ENCODE results near the gene ATP8A2.

ATP8A2 gene

DNA sequence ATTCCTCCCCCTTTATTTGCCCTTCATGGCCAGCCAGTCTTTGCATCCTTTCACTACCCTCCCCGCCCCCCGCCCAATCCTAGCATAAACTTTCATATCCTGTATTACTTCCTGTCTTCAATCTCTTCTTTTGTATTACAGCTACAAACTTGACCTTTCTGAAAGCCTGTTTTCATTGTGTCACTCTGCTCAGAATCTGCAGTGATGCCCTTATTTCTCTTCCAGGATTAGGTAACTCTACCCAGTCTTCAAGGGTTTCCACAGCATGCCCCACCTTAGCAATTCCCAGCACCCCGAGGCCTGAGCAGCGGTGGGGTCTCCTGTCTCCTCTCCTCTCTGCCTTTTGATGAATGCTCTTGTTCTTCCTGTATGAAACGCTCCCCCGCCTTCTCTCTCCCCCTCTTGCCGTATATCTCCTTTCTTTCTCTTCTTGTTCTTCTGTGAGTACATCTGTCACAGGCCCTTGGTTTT is 534.5 kb downstream of the ATP8A2 start:
- in situ Hi-C loops (cut with HindIII; ENCODE audit: low sequenced_read_pairs), result no loop called here

DNA sequence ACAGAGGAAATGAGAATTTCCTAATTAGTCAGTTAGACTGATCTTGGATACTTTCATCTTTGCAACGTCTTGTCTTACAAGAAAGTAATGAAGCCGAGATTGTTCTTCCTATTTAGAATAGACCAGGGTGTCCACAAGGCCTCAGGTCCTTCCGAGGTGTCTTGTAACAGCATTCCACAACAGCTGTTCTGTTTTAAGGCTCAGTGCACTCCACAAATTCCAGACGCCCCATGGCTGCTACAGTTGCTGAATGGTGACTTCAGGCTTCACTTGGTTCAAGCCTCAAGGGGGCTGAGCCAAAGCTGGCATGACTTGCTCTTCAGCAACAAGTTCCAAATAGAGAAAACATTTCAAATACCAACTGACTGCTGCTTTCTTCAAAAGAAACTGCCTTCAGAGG is 536.6 kb downstream of the ATP8A2 start:
- in situ Hi-C loops (cut with HindIII; ENCODE audit: low sequenced_read_pairs), result no loop called here

DNA sequence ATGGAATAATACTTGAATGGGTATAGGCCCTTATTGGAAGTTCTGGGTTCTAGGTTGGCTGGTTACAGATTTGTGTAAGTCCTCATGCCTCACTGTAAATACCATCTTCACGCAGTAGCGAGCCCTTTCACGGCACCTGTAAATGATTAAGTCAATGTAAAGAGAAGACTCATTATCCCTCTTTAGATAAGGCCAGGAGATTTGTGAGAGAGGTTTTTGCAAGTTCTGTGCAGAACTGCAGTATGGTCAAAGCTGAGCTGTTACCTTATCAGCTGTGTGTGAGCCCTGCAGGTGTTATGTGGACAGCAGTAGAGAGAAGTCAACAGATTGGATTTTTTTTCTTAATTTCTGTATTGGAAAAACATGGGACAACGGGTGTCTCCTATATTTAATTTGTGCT is 538.5 kb downstream of the ATP8A2 start:
- in situ Hi-C loops (cut with HindIII; ENCODE audit: low sequenced_read_pairs), result no loop called here

DNA sequence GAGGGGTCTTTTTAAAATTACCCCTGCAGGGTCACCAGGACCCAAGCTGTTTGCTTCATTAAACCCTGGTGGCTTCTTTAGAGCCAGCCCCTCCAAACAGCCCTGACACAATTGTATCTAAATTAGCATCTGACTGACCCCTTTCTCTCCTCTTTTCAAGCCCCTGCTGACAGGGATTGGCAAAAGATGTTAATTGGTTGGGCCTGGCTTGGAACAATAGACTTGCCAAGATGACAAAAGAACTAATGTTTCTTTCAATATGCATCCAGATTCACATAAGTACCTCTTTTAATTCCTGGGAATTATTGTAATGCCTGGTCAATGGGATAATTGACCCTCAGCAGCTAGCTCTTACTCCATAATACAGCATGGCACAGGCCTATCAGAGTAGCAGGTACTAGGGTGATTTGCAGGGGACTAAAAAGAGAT is 539.2 kb downstream of the ATP8A2 start:
- in situ Hi-C loops (cut with HindIII; ENCODE audit: low sequenced_read_pairs), result no loop called here

DNA sequence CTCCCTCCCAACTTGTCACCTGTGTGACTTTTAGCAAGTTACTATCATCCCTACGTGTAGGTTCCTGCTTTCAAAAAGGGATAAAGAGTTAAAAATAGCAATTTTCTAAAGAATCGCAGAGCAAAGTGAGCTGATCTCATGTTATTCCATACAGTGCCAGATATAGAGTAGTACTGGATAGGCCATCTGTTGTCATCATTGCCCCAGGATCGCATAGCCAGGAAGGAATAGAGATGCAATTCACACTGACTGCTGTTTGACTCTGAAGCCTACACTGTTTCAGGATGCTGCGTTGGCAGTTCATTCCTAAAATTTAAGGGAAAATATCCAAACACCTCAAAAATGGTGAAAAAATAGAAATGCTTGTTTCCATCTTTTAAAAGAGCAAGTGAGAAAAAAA is 541.2 kb downstream of the ATP8A2 start:
- in situ Hi-C loops (cut with HindIII; ENCODE audit: low sequenced_read_pairs), result no loop called here

DNA sequence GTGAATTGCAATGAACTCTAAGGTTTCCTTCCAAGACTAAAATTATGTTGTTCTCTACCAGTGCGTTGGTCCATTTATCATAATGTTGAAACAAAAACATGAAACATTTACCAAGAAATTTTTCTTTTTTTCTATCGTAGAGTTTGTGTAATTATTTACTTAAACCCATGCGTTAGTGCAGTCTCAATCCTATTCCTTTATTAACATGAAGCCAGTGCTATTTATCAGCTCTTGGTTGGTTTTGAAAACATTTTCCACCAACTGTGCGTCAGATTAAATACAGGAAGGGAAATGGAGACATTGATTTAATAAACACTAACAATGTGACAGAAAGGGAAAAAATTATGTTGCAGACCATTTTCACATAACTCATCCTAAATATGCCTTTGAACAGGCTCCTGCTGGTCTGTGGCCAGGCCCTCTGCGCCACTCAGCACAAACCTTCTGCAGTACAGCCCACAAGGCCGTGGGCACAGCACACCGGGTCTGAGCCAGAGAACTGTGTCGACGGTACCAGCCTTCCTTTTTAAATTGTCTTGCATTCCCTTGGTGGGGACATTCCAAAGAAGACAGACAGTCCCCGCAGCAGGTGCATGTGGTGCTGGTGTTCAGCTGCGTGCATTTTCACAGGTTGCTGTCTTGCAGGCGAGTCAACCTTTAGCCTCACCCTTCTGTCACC is 544.2 kb downstream of the ATP8A2 start:
- in situ Hi-C loops (cut with HindIII; ENCODE audit: low sequenced_read_pairs), result no loop called here

DNA sequence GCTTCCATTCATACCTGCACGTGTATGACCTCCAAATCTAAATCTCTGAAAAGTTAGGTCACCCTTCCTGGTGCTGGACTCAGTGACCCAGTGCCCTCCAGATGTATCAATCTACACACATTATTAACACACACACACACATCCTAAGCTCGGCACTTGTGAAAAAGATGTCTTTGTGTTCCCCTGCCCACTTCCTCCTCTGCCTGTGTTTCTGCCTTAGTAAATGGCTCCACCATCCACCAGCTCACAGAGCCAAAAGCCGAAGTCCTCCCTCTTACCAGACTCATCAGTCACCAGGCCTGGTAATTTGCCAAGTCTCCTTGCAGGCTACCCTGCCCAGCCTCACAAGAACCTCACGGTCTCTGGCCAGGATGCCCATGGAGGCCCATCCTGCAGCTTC is 548.5 kb downstream of the ATP8A2 start:
- in situ Hi-C loops (cut with HindIII; ENCODE audit: low sequenced_read_pairs), result no loop called here

DNA sequence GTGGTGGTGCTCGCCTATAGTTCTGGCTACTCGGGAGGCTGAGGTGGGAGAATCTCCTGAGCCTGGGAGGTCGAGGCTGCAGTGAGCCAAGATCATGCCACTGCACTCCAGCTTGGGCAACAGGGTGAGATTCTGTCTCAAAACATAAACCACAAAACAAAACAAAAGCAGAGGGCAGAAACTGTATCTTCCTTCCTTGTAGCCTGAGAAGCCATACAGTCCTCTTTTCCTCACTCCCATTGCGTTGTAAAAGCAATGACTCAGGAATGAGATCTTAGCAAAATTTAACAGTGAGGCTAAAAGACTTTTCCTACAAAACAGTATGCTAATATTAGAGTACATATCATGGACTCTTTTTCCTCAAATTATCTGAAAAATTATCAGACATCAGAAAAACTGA is 549.2 kb downstream of the ATP8A2 start:
- in situ Hi-C loops (cut with HindIII; ENCODE audit: low sequenced_read_pairs), result no loop called here

DNA sequence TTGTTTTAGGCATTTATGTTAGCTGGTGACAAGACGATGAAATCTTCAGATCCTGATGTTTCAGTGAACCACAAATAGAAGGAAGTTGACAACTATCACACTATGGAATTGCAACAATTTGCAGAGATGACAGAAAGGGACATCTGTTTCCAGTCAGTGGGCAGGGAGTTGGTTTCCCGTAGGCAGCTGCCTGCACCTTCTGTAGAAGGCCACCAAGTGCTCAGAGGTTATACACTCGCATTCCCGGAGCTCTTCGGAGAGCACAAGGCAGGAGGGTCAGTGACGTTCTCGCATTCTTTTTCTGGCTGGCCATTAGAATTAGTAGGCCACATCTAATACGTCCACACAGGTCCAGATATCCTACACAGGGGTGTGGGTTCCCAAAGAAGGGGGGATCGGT is 550.6 kb downstream of the ATP8A2 start:
- in situ Hi-C loops (cut with HindIII; ENCODE audit: low sequenced_read_pairs), result no loop called here

DNA sequence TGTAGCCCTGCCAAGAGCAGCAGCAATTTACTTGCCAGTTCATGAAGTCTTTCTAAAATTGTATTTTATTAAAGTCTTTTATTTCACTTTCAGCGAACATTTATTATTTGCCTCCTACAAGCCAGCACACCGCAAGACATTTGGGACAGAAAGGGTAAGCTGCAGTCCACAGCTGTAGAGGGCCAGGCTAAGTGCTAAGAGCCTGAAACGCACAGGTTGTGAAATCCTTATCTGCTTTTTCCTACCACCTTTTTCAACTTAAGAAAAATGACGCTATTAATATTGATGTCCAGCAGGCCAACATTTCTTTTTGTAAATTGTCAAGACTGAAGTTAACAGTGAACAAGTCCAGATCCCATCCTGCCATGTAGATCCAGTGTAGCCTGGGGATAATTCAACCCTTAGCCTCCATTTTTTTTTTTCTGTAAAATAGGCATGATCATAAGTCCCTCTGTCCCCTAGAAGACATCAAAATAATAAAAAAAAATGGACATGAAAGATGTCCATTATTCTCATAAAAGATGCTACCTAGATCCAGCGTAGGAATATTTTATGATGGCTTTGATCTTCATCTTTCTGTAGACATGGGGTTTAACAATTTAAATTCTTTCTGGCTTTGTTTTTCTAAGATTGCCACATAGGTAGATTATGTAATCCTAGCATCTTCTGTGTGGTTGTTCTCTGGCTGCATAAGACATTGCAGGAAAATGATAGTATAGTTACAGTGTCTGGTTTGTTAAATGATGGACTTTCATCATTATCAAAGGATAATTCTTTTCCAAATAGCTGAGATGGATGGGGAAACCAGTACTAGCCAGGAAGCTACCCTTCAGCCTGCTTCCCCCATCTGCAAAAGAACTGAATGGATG is 551.7 kb downstream of the ATP8A2 start:
- in situ Hi-C loops (cut with HindIII; ENCODE audit: low sequenced_read_pairs), result no loop called here

DNA sequence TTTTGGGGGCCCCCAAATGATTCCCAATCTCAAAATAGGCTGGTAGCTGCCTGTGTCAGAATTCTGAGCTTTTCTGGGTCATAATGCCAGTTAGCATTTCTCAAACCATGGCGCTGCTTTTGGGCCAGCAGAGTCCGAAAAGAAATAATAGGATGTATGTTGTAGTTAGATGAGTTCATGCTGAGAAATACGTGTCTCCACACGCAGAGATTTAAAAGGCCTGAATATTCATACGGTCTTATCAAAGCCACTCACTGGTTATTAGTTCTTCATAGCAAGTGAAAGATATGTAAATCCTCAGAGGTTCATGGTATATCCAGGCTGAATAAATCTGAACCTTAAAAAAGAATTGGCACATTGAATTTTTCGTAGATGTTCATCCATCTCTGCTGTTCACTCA is 555.6 kb downstream of the ATP8A2 start:
- in situ Hi-C loops (cut with HindIII; ENCODE audit: low sequenced_read_pairs), result no loop called here

DNA sequence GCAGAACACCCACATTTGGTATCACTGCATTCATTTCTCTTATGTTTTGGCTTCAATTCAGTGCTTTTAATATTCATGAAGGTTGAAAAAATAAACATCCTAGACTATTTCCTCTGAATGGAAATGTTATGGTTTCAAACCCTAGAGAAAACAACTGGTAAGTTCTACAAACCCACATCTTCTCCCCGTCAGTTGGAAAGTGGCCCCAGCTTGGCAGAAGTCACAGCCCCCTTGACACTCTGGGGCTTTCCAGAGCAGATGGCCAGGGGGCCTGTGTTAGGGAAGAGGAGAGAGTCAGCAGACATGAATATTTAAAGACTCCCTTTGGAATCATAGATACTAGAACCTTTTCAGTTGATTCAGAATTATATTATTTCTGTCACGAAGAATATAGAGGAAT is 556.2 kb downstream of the ATP8A2 start:
- in situ Hi-C loops (cut with HindIII; ENCODE audit: low sequenced_read_pairs), result no loop called here

DNA sequence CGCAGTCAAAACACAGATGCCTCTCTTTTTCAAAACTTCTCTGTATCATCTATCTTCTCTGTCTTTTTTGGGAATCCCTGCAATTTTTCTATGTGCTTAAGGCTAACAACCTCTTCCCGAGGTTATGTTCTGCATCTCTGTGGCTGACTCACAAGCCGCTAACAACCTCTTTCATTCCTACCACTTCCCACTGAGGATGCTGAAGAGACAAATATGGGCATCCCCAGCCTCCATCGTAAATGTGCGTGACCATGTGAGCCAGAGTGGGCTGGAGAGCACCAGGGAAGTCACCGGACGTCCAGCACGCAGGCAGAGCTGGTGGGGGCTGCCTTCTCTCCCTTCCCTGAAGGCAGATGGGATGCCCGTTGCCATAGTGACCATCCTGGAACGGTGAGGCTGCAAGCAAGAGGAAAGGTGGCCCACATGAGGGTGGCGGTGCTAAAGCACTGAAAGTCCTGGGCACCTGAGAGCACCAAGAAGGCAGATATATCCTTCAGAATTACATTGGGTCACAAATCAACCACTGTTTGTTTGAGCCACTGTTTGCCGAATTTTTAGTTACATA is 557.2 kb downstream of the ATP8A2 start:
- in situ Hi-C loops (cut with HindIII; ENCODE audit: low sequenced_read_pairs), result no loop called here

DNA sequence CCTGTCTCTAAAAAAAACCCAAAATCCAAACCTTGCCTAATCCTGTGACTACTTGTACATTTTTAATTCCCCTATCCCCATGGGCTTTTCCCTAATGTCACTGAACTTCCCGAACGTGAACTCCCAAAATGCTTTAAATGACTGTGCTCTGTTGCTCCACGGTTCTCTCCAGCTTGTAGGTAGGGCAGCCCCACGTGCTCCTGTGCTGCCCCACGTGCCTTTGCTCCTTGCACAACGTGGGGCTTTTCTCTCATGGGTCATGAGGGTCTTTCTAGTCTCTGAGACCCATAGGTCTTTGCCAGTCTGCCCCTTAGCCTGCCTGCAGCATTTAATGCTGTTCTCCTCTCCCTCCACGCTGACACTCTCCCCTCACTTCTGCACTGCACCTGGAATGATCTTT is 558.0 kb downstream of the ATP8A2 start:
- in situ Hi-C loops (cut with HindIII; ENCODE audit: low sequenced_read_pairs), result no loop called here

DNA sequence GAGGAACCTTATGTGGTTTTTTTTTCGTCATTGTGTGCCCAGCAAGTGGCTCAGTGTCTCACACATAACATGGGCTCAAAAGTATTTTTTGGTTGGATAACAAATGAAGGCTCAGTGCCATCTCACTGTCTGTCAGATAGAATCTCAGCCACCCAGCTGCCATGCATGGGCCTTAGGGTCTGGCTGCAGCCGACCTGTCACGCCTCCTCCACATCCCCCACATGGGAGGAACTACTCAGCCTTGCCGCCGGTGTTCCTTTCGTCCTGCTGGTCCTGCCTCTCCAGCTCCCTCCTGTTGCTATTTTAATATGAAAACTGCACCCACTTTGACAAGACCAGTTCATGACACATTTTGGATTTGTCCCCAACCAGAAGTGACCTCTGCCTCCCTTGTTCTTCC is 558.9 kb downstream of the ATP8A2 start:
- in situ Hi-C loops (cut with HindIII; ENCODE audit: low sequenced_read_pairs), result no loop called here

DNA sequence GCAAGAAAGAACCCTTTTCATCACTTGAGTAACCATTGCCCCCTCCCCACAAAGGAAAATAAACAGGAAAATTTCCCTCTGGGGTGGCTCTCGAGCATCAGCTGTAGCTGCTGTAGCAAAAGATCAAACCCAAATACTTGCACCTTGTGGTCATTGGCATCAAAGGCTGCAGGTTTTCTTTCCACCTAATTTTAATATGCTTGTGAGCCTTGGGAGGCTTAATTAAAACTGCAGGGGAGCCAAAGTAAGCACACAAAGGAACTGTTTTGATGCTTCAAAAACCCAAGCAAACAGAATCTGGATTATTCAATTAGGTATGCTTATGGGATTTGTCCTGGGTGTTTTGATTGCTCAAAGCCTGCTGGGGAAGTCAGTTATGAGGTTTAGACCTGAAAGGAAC is 560.6 kb downstream of the ATP8A2 start:
- in situ Hi-C loops (cut with HindIII; ENCODE audit: low sequenced_read_pairs), result no loop called here

DNA sequence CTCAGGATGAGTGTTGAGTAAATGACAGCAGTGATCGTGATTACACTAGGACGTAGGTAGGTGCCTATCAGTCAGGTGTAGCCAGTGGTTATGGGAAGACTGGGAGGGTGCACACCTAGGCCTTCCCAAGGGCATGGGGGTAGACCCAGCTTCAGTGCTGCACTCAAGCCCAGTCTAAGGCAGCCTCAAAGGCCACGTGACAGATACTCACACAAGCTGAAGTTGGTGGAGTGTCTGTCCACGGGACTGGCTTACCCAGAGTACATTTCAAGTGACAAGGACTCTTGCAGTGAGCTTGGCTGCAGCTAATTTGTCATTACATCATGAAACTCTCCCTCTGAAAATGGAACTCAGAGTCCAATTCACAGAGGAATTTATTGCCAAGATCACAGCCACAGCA is 561.7 kb downstream of the ATP8A2 start:
- in situ Hi-C loops (cut with HindIII; ENCODE audit: low sequenced_read_pairs), result no loop called here

DNA sequence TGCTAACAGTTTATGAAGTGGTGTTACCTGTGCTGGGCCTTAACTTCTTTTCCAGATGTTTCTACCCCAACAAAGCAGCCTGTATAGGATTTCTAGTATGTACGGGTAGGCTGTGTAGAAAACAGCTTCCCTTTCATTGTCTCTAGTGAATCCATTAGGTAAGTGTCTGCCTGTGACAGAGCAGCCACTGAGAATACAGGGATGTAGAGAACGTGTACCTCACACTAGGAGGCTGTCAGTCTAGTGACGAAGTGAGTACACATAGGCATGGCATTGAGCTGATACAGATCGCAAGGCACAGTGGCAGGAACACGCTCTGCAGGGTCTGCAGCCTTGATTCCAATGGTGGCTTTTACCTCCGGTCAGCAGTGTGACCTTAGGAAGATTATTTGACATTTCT is 562.4 kb downstream of the ATP8A2 start:
- in situ Hi-C loops (cut with HindIII; ENCODE audit: low sequenced_read_pairs), result no loop called here

DNA sequence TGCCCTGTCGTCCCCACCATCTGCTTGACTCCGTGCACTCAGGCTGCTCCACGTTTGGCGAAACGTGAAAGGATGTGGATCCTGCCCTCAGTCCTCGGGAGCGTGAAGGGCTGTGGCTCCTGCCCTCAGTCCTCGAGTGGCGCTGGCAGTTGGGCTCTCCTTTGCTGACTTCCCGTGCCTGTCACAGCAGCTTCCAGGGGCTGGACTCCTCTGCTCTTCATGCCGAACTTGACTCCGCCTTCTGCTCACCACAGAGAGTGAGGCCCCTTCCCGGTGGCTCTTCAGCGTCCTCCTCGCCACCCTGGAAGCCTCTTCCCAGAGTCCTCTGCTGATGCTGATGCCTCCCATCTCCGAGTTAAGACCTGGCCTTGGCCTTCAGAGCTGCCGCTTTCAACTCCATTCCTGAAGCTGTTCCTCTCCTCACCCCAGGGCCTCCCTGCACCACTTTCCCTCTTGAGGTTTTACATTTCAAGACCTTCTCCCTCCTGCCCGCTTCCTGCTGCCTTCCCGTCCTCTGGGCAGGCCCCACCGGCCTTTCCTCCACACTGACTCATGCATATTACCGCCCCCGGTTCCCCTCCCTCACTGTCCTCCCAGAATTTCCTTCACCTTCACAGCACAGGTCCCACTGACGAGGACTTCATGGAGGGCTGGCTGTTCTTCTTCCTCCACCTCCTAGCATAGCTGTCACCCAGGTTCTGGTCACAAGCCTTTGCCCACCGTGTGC is 568.4 kb downstream of the ATP8A2 start:
- in situ Hi-C loops (cut with HindIII; ENCODE audit: low sequenced_read_pairs), result no loop called here

DNA sequence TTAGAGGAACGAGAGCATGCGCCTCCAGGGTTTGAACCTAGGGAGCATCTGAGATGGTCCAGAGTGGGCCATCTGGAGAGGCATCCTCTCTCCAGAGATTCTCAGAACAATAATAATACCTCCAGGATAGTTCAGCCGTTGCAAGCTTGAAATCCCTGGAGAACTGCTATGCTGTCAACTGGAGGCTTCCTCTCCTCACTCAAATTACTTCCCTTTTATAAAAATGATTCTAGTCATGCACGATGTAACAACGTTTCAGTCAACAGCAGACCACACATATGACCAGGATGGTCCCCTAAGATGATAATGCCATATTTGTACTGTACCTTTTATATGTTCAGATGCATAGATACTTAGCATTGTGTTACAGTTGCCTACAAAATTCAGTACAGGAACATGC is 571.3 kb downstream of the ATP8A2 start:
- in situ Hi-C loops (cut with HindIII; ENCODE audit: low sequenced_read_pairs), result no loop called here

DNA sequence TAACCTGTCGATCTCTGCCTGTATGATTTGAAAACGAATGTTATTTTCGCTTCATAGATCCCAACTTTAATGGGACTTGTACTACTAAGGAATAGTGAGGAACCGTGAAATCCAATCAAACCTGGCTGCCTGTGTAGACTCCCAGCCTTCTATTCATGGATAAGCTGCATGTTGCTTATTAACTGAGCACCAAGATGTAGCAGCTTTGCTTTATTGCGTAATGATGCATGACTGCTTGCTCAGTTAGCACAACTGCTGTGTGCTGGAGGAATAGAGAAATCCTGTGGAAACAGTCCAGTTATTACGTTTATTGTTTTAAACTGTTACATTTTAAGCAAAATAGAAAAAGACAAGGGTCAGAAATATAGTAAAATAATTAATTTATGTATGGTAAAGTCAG is 571.9 kb downstream of the ATP8A2 start:
- in situ Hi-C loops (cut with HindIII; ENCODE audit: low sequenced_read_pairs), result no loop called here

Data from DLD1 (cell line).